Measurements from ENCODE around the gene CEP131. TPM values are rescaled to one million over a fixed set of nuclear protein-coding genes. Genes with fewer than 3 reads are reported as not detected.

Gene CEP131
- polyA plus RNA-seq, 1 donor from 2014 or later: 21.3 TPM

DNA sequence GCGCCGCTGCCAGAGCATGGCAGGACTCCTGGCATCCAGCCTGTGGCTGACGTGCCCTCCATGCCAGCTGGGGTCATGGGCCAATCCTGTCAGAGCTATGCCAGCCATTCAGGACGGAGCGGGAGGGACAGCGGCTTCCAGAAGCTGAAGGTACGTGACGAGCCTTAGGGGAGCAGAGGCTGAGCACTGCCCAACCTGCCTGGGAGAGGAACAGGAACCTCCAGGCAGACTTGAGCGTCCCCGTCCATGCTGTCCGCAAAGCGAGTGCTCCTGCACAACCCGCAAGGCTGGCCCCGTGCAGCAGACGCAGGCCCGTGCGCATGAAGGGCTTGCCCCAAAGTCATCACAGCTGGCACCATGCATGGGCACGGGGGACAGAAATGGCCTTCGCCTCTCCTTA lies 37.9 kb upstream of the CEP131 start:
- Histone ChIP-seq H2AFZ (ENCODE audit: low read depth, low read length) (no peak overlapping the region), H3K79me2 (replicated peaks; ENCODE audit: insufficient read depth, low read length) (no peaks in the 10 kb centered on the region), H3K27me3 (ENCODE audit: insufficient read depth, low read depth, low read length) (no peaks in the 10 kb centered on the region), H3K4me3 (ENCODE audit: low read length) (no peak overlapping the region), H3K9me3 (ENCODE audit: low read length) (no peaks in the 10 kb centered on the region), H3K27ac (ENCODE audit: low read length) (no peak overlapping the region), H3K9me2 (ENCODE audit: insufficient read depth, low read length) (no peaks in the 10 kb centered on the region), H3K36me3 (ENCODE audit: insufficient read depth, low read length) (no peaks in the 10 kb centered on the region), H4K20me1 (ENCODE audit: insufficient read depth) (no peaks in the 10 kb centered on the region), H3F3A (ENCODE audit: insufficient read depth, low read length, poor library complexity, severe bottlenecking) (no peaks in the 10 kb centered on the region), H3K9ac (ENCODE audit: low read length) (no peak overlapping the region), H3K4me2 (ENCODE audit: low read length) (no peak overlapping the region)
- TF ChIP-seq POLR2AphosphoS5 (IDR thresholded peaks at IDR 0.05): no peak
- no peak for TF ChIP-seq RAD21 (conservative IDR thresholded peaks at IDR 0.05)
- no peak for TF ChIP-seq EZH2 (IDR thresholded peaks at IDR 0.05; ENCODE audit: borderline replicate concordance, insufficient read depth, low read length, poor library complexity, severe bottlenecking)
- TF ChIP-seq, protein P1, sequence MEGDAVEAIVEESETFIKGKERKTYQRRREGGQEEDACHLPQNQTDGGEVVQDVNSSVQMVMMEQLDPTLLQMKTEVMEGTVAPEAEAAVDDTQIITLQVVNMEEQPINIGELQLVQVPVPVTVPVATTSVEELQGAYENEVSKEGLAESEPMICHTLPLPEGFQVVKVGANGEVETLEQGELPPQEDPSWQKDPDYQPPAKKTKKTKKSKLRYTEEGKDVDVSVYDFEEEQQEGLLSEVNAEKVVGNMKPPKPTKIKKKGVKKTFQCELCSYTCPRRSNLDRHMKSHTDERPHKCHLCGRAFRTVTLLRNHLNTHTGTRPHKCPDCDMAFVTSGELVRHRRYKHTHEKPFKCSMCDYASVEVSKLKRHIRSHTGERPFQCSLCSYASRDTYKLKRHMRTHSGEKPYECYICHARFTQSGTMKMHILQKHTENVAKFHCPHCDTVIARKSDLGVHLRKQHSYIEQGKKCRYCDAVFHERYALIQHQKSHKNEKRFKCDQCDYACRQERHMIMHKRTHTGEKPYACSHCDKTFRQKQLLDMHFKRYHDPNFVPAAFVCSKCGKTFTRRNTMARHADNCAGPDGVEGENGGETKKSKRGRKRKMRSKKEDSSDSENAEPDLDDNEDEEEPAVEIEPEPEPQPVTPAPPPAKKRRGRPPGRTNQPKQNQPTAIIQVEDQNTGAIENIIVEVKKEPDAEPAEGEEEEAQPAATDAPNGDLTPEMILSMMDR (IDR thresholded peaks at IDR 0.05; ENCODE audit: poor library complexity, severe bottlenecking): no peak
- TF ChIP-seq, protein P2, sequence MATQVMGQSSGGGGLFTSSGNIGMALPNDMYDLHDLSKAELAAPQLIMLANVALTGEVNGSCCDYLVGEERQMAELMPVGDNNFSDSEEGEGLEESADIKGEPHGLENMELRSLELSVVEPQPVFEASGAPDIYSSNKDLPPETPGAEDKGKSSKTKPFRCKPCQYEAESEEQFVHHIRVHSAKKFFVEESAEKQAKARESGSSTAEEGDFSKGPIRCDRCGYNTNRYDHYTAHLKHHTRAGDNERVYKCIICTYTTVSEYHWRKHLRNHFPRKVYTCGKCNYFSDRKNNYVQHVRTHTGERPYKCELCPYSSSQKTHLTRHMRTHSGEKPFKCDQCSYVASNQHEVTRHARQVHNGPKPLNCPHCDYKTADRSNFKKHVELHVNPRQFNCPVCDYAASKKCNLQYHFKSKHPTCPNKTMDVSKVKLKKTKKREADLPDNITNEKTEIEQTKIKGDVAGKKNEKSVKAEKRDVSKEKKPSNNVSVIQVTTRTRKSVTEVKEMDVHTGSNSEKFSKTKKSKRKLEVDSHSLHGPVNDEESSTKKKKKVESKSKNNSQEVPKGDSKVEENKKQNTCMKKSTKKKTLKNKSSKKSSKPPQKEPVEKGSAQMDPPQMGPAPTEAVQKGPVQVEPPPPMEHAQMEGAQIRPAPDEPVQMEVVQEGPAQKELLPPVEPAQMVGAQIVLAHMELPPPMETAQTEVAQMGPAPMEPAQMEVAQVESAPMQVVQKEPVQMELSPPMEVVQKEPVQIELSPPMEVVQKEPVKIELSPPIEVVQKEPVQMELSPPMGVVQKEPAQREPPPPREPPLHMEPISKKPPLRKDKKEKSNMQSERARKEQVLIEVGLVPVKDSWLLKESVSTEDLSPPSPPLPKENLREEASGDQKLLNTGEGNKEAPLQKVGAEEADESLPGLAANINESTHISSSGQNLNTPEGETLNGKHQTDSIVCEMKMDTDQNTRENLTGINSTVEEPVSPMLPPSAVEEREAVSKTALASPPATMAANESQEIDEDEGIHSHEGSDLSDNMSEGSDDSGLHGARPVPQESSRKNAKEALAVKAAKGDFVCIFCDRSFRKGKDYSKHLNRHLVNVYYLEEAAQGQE (IDR thresholded peaks at IDR 0.05; ENCODE audit: borderline replicate concordance): no peak
- no peak for TF ChIP-seq SMC3 (conservative IDR thresholded peaks at IDR 0.05; ENCODE audit: poor library complexity)
- no peak for TF ChIP-seq EP300 (conservative IDR thresholded peaks at IDR 0.05; ENCODE audit: poor library complexity, severe bottlenecking)
- no peak for TF ChIP-seq TAF1 (IDR thresholded peaks at IDR 0.05; ENCODE audit: low read depth)
- no peak for TF ChIP-seq MXI1 (conservative IDR thresholded peaks at IDR 0.05; ENCODE audit: poor library complexity, severe bottlenecking)

DNA sequence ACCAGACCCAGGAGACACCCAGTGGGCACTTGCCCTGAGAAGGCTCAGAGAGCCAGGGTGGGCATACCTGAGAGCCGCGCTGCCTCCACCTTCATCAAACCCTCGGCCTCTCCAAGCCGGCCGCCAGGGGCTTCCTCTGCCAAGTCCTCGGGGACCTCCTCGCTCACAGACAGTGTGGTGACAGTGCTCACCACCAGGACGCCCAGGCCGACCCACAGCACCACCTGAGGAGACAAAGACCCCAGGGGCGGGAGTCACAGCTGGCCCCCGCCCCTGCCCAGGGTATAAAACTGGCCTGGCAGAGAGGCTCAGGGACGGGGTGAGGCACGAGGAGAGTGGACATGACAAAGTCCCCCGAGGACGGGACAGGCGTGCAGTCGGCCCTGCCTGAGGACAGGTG lies 37.4 kb upstream of the CEP131 start:
- no peaks in the 10 kb centered on the region for H3K9me3 ChIP-seq (ENCODE audit: low read length)
- H4K20me1 ChIP-seq (ENCODE audit: insufficient read depth): no peaks in the 10 kb centered on the region
- no peak for TF ChIP-seq RAD21 (conservative IDR thresholded peaks at IDR 0.05)
- no peak for TF ChIP-seq POLR2AphosphoS5 (IDR thresholded peaks at IDR 0.05)
- no peak for TF ChIP-seq SMC3 (conservative IDR thresholded peaks at IDR 0.05; ENCODE audit: poor library complexity)
- TF ChIP-seq, protein P1 (IDR thresholded peaks at IDR 0.05; ENCODE audit: poor library complexity, severe bottlenecking): no peak
- TF ChIP-seq MXI1 (conservative IDR thresholded peaks at IDR 0.05; ENCODE audit: poor library complexity, severe bottlenecking): no peak
- TF ChIP-seq EP300 (conservative IDR thresholded peaks at IDR 0.05; ENCODE audit: poor library complexity, severe bottlenecking): no peak
- TF ChIP-seq, protein P2 (IDR thresholded peaks at IDR 0.05; ENCODE audit: borderline replicate concordance): no peak
- no peak overlapping the region for H3K4me3 ChIP-seq (ENCODE audit: low read length)
- H3K27me3 ChIP-seq (ENCODE audit: insufficient read depth, low read depth, low read length): no peaks in the 10 kb centered on the region
- no peaks in the 10 kb centered on the region for H3K79me2 ChIP-seq (replicated peaks; ENCODE audit: insufficient read depth, low read length)
- no peaks in the 10 kb centered on the region for H3K9me2 ChIP-seq (ENCODE audit: insufficient read depth, low read length)
- no peaks in the 10 kb centered on the region for H3F3A ChIP-seq (ENCODE audit: insufficient read depth, low read length, poor library complexity, severe bottlenecking)
- no peak overlapping the region for H2AFZ ChIP-seq (ENCODE audit: low read depth, low read length)
- H3K4me2 ChIP-seq (ENCODE audit: low read length): no peak overlapping the region
- no peak overlapping the region for H3K27ac ChIP-seq (ENCODE audit: low read length)
- no peaks in the 10 kb centered on the region for H3K36me3 ChIP-seq (ENCODE audit: insufficient read depth, low read length)
- no peak overlapping the region for H3K9ac ChIP-seq (ENCODE audit: low read length)
